ENCODE data around the gene FNDC10.
"Not testable (repeated sequence)": the region's sequence is repeated elsewhere in the genome, so short reads cannot be mapped to it uniquely, and the experiment has no call there.

FNDC10 gene

DNA sequence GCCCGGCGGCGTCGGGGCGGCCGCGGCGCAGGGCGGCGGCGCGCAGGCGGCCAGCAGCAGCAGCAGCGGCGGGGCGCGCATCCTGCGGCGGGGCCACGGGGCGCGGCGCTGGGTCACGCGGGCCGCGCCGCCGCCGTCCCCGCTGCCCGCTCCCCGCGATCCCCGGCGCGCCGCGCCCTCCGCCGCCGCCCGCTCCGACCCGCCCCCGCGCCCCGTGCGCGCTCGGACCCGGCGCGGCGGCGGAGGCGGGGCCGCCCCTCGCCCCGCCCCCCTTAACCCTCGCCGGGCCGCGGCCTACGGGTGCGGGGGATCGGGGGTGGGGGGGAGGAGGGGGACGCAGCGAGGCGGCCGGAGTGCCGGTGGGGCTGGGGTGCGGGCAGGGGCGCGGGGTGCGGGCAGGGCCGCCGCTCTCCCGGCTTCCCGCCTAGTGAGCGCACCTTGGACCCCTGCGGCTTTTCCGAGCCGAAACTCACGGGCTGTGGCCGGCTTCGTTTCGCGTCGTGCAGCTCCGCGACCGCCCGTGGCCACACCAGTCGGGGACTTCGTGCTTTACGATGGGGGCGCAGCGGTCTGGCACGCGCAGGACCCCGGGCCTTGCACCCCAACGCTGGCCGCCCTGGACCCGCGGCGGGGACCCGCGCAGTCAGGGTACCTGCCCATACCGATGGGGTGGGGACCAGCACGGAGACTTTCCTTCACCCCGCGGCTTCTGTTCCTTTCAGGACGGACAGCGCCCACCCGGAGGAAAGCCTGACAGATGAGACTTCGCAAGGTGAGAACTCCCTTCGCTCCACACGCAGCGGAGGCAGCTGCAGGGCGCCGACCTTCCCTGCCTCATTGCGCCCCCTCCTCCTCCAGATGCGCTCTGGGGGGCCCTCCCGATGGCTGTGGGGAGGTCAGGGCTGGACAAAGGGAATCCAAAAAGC, at the start of gene FNDC10:
Gene FNDC10 (minus strand): TSS at position 201 of the 926 bp plus-strand sequence. CDS start 120 bp downstream, at position 81.
- peak; percentile 52 for DNase-seq (ENCODE audit: low read depth, low spot score)

DNA sequence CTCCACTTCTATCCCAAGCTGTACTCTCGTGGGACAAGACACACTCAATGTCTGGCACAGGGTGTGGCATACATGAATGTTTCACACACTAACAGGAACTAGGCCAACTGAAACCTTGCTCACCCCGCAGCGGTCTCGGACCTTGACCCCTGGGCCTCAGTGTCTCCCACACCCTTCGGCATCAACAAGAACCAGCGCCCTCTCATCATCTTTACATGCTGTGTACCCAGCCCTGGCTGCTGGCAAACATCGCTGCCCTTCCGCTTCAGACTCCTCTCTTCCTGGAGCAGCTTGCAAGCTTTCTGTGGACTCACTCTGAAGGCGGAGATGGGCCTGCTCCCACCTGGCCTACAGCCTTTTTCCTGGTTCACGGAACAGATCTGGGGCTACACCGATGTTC, 48.3 kb upstream of the FNDC10 start:
- not testable (repeated sequence) for DNase-seq (ENCODE audit: low read depth, low spot score)

DNA sequence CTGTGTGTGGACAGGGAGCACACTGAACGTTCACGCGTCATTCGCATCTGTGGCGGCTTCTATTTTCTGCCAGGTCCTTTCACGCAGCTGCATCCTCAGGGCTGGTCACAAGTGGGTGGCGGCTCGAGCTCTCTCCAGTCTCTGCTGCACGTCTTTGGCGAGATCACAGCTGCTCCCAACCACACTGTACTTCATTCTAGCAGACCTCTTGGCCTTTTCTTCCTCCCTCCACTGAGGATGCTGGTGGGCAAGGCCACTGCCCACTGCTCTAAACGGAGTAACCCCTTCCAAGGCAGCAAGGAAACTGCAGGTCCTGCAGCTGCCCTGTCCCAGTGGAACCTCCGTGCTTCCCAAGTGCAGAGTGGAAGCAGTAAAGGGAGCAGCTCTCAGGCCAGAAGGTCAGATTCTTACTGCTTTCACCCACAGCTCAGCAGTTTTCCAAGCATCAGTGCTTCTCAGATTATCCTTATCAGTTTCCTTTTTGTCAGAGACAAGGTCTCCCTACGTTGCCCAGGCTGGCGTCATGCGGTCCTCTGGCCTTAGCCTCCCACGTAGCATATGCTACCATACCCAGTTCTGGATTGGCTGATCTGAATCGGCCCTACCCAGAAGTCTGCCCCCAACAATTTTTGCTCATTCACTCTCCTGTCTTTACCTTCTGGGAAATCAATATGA, 47.8 kb upstream of the FNDC10 start:
- DNase-seq (ENCODE audit: low read depth, low spot score) = not testable (repeated sequence)

DNA sequence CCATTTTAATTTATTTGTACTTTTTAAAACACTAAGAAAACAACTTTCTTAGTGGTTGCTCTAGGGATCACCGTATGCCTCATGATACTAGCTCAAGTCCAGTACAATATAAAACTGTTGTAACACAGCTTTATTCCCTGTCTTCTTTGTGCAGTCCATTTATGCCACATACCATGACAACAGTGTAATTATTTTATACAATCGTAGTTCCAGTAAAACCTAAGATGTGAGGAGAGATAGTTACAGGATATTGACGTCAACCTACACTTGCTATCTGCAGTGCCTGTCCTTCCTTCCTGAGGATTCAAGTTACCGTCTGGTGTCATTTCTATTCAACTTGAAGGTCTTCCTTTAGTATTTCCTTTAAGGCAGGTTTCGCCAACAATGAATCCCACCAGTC, 46.4 kb upstream of the FNDC10 start:
- not testable (repeated sequence) for DNase-seq (ENCODE audit: low read depth, low spot score)

DNA sequence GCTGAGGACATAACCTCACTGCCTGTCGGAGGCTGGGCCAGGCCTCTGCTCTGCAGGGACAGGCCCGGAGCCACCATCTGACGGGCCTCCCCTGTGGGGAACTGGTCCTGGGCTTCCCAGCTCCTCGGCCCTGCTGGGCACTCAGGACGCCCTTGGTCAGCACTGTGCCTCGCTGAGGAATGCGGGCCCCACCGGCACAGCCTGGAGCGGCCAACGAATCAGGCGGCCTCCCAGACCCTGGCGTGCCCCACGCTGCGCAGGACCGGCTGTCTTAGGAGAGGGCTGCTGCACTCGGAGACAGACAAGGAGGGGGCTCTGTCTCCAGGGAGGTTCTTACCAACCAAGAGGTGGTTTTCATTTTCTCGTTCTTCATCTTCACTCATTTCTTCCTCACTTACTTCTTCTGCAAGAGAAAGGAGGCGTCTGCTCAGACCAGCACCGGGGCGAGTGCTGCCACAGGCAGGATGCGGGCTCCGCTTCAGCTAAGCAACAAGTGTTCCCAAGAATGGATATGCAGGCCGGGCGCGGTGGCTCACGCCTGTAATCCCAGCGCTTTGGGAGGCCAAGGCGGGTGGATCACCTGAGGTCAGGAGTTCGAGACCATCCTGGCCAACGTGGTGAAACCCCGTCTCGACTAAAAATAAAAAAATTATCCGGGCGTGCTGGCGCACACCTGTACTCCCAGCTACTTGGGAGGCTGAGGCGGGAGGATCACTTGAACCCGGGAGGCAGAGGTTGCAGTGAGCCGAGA, 41.0 kb upstream of the FNDC10 start:
- not testable (repeated sequence) for DNase-seq (ENCODE audit: low read depth, low spot score)

DNA sequence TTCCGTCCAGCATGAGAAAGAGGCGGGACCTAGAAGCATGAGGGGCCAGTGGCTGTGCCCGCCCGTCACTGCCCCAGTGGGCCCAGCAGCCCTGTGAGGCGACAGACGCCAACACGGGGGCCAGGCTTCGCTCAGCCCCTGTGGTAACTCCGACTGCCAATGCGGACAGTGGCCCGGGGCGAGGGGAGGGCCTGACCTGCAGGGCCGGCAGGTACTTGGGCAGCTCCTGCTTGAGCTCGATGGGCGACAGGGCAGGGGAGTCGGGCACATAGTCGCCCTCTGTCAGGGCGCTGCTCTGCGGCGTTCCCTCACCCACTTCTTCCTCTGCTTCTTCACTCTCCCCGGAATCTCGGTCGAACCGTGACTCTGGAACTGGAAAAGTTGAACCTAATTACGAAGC, 40.1 kb upstream of the FNDC10 start:
- DNase-seq (ENCODE audit: low read depth, low spot score) = not testable (repeated sequence)

DNA sequence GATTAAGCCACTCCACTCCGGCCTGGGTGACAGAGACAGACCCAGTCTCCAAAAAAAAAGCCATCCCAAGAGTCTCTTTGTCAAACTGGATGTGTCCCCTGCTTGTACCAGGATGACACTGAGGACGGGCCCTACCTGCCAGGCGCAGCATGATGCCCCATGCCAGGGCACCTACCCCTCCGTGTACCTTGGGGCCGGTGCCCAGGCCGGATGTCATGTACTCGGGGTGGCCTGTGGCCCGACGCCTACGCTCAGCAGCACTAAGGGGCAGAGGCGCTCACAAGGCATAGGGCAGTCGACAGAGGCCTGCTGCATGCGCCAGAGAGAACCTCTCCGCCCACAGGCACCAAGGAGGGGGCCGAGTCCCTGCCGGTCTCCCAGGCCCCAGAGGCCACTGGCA, 39.4 kb upstream of the FNDC10 start:
- not testable (repeated sequence) for DNase-seq (ENCODE audit: low read depth, low spot score)

DNA sequence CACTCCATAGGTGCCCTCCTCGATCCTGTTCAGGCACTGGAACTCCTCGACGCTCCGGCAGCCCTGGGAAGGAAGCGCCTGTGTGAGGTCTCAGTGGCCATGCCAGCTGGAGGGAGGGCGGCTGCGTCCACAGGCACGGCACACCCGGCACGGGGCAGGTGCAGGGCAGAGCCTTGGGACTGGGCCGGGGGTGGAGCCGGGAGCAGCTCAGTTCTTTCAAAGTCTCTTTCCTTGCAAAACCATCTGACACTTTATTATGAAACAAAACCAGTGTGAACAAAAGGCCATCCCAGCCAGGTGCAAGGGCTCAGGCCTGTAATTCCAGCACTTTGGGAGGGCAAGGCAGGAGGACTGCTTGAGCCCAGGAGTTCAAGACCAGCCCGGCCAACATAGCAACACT, 38.6 kb upstream of the FNDC10 start:
- DNase-seq (ENCODE audit: low read depth, low spot score) = not testable (repeated sequence)

DNA sequence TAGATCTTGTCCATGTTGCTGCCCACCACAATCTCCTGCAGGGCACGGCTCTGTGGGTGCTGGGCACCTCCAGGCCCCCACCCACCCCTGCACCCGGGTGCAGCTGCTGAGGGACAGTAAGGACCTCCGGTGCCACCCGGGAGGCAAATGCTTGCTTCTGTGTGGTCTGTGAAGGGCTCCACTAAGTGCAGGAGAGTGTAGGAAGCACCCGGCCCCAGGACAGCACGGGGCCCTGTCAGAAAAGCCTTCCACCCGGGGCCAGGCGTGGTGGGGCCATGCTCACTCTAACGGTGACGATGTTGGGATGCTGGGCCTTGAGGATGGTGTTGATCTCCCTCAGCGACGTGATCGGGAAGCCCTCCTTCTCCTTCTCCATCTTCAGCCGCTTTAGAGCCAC, 37.5 kb upstream of the FNDC10 start:
- DNase-seq (ENCODE audit: low read depth, low spot score) = not testable (repeated sequence)

DNA sequence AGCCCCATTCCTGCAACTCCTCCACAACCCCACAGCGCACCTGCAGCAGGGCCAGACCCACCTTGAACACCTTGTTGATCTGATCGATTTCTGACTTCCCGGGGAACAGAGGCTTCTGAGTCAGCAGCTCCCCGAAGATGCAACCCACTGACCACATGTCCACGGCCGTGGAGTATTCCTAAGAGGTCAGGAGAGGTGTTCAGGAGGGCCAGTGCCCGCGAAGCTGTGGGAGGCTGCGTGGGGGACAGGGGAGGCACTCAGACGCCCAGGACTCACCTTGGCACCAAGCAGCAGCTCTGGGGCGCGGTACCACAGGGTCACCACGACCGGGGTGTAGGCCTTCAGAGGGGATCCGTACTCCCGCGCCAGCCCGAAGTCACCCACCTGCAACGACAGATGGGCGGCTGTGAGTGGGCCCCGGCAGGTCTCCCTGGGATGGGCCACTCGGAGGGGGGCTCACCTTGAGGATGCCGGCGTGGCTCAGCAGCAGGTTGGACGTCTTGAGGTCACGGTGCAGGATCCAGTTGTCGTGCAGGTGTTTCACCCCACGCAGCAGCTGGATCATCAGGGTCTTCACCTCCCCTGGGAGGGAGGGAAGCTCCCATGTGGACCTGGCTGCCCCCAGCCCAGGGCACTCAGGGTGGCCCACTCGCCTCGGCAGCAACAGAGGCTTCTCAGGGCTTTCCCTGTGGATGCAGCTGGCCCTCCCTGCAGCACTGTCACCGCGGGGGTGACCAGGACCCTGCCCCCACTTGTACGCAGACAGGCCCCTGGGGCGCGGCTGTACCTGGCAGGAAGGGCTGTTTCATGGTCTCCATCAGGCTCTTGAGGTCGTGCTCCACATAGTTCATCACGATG, 36.9 kb upstream of the FNDC10 start:
- DNase-seq (ENCODE audit: low read depth, low spot score) = not testable (repeated sequence)

DNA sequence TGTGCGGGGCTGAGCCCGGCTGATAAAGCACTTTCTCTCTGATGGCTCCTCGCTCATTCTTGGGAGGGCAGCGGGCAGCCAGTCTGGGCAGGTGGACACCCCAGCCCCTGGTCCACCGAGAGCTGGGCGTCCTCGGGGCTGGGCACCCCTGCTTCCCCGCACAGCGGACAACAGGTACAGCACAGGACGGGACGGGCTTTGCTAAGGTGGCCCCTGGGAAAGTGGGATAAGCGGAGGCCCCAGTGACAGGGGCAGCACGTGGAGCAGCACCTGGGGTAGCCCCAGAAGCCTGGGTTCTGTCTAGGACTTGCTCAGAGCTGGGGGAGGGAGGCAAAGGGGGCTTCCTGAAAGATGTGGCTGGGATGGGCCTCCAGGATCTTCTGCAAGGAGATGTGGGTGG, 34.7 kb upstream of the FNDC10 start:
- not testable (repeated sequence) for DNase-seq (ENCODE audit: low read depth, low spot score)

DNA sequence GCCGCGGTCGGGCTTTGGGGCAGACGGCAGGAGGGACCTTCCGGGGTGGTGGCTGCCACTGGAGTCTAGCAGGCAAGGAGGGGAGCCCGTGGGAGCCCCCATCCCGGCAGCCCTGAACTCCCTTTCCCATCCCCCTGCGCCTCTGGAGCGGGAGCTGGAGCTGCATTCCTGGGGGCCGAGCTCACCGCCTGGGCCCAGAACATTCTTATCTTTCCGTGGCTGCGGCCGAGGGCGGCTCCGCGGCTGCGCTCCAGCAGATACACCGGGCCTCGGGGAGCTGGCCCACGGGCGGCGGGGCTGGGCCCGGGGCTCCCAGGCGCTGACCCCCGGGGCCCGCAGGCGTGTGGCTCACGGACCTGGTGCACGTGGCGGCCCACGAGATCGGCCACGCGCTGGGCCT, 33.5 kb upstream of the FNDC10 start:
- not testable (repeated sequence) for DNase-seq (ENCODE audit: low read depth, low spot score)

DNA sequence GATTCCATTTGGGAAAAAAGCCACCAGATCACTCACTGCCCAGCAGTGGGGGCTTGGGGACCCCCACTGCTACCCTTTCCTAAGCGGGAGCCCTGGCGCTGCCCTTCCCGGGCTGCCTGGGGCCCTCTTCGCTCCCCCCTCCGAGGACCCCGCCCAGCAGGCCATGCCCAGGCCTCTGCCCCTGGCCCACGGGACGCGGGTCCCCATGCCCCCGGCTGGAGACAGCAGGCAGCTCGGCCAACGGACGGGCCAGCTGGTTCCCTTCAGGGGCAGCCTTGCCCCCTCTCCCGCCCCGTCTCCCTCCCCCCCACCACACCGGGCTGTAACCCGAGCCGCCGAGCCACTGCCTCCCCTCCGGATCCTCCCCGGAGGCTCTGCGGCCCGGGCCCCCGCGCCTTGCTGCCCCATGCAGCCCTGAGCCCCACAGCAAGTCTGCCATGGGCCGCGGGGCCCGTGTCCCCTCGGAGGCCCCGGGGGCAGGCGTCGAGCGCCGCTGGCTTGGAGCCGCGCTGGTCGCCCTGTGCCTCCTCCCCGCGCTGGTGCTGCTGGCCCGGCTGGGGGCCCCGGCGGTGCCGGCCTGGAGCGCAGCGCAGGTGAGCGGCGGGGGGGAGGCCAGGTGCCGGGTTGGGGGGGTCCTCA, 32.0 kb upstream of the FNDC10 start, which contains the start of gene MMP23B:
Gene MMP23B (plus strand): TSS at position 392 of the 639 bp plus-strand sequence. CDS start 46 bp downstream, at position 438.
- peak; percentile 34 for DNase-seq (ENCODE audit: low read depth, low spot score)

DNA sequence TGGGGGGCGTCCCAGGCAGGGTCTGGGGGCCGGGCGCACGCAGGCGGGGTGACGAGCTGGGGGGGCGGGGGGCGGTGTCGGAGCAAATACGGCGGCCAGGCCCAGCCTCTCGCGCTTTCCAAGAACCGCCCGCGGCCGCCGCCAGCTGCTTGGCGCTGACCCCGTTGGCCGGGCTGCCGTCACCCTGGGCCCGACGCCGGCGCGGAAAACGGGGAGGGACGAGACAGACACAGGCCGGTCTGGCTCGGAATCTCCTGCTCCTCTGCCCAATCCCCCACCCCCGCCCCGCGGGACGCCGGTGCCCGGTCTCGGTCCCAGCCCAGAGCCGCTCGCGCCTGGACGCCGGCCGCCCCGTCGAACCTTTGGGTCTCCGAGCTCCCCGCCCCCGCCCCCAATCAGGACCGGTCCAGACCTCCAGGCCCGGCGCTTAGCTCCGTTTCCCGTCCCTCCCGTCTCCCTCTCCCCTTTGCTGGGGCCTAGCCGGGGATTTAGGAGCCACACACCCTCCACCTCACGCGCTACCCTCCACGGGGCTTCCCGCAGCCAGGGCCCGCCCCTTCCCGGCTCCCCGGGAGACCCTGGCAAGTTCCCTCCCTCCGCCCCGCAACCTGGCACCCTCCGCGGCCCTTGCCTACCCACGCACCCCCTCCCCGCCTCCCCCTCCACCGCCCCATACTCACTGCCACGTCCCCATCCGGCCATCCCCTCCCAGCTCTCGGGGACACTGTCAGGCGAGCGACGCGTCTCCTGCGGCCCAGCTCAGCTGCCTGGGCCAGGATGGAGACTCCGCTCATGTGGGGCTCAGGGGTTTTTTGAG, 31.2 kb upstream of the FNDC10 start:
- no peak for DNase-seq (ENCODE audit: low read depth, low spot score)

DNA sequence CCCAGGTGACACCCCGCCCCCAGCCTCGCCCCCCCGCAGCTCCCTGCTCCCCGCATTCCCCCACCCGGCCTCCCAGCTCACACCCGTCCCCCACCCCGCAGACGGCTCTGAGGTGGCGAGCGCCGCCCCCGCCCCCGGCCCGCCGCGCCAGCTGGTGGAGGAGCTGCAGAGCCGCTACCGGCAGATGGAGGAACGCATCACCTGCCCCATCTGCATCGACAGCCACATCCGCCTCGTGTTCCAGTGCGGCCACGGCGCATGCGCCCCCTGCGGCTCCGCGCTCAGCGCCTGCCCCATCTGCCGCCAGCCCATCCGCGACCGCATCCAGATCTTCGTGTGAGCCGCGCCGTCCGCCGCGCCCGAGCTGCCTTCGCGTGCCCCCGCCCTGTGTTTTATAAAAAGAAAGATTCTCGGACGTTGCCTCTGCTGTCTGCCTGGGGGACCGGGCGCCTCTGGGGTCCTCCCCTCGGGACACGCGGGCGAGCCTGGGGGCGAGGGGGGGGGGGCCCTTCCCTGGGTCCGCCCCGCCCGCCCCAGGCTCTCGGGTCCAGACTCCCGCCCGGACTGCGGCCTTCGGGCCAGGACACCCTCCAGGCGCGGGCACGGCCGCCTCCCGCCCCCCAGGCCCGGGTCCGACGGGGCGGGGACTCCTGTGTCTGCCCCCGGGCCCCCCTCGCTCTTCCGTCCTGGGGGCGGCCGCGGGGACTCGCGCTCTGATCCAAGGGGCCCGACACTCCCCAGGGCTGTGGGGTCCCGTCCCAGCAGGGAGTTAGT, 30.4 kb upstream of the FNDC10 start:
- peak; percentile 91 for DNase-seq (ENCODE audit: low read depth, low spot score)

DNA sequence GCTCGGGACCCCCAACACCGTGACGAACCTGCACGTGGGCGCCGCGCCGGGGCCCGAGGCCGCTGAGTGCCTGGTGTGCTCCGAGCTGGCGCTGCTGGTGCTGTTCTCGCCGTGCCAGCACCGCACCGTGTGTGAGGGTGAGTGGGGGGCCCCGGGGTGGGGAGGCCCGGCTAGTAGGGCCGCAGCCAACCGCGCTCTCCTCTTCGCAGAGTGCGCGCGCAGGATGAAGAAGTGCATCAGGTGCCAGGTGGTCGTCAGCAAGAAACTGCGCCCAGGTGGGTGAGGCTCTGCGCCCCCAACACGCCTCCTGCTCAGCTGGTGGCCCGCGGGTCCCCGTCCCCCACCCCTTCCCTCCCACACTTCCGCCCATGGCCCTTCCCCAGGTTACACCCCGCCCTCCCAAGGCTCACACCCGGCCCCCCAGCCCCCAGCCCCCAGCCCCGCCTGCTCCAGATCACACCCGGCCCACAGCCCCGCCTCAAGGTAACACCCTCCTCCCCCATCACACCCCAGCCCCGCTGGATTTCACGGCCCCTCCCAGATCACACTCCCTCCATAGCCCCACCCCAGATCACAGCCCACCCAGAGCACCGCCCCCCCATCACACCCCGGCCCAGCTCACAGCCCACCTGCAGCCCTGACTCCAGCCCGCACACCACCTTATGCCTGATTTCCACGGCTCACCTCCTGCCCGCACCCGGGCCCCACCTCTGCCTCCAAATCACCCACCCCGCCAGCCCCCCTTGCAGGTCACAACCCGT, 29.7 kb upstream of the FNDC10 start:
- DNase-seq (ENCODE audit: low read depth, low spot score) = no peak

DNA sequence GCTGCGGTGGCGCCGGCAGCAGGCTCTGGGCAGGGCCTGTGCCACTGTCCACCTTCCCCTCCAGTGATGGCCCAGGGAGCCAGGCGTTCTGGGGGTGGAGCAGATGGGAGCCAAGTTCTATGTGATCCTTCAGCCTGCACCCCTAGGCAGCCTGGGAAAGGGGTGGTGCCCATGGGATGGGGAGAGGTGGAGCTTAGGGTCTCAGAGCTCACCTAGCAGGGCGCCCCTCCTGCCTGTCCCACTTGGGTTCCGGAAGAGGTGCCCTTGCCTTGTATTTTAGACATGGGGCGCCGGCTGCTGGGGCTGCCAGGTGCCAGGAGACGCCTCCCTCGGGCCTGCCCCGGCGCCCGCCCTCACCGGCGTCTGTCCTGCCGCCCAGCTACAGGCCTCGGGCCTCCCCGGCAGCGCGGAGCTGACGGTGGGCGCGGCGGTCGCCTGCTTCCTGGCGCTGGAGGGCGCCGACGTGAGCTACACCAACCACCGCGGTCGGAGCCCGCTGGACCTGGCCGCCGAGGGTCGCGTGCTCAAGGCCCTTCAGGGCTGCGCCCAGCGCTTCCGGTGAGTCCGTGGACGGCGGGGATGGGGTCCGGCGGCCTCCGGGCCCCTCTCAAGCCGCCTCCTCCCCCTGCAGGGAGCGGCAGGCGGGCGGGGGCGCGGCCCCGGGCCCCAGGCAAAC, 29.0 kb upstream of the FNDC10 start:
- no peak for DNase-seq (ENCODE audit: low read depth, low spot score)
